ENCODE results near the gene YDJC. TPM values are rescaled to one million over a fixed set of nuclear protein-coding genes. Genes with fewer than 3 reads are reported as not detected.
"Not testable (repeated sequence)": the region's sequence is repeated elsewhere in the genome, so short reads cannot be mapped to it uniquely, and the experiment has no call there.

The YDJC gene, protein sequence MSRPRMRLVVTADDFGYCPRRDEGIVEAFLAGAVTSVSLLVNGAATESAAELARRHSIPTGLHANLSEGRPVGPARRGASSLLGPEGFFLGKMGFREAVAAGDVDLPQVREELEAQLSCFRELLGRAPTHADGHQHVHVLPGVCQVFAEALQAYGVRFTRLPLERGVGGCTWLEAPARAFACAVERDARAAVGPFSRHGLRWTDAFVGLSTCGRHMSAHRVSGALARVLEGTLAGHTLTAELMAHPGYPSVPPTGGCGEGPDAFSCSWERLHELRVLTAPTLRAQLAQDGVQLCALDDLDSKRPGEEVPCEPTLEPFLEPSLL
- 57.9 and 64.2 TPM in 2 replicates for total RNA-seq (2022)
- Bru-seq, nascent RNA: percentile 79 among the genes with signal in this experiment
- percentile 85 among the genes with signal in this experiment for BruChase-seq, experiment 1, labeled RNA remaining after a 6-hour chase
- percentile 82 among the genes with signal in this experiment for BruChase-seq, experiment 2, labeled RNA remaining after a 2-hour chase
- long read RNA-seq, transcript YDJC-205 (2 exons, 1,423 nt): minor isoform, 8 of 130 reads
- long read RNA-seq, transcript YDJC-206 (4 exons, 1,494 nt): minor isoform, 8 of 130 reads
- long read RNA-seq, transcript YDJC-201 (5 exons, 1,351 nt): minor isoform, 26 of 130 reads
- long read RNA-seq, transcript YDJC-203 (5 exons, 1,410 nt): major isoform, 30 of 130 reads
- long read RNA-seq, partial matches to known transcripts: 31 of 130 reads
- long read RNA-seq, other reads (novel, unspliced or antisense): 22 of 130 reads

DNA sequence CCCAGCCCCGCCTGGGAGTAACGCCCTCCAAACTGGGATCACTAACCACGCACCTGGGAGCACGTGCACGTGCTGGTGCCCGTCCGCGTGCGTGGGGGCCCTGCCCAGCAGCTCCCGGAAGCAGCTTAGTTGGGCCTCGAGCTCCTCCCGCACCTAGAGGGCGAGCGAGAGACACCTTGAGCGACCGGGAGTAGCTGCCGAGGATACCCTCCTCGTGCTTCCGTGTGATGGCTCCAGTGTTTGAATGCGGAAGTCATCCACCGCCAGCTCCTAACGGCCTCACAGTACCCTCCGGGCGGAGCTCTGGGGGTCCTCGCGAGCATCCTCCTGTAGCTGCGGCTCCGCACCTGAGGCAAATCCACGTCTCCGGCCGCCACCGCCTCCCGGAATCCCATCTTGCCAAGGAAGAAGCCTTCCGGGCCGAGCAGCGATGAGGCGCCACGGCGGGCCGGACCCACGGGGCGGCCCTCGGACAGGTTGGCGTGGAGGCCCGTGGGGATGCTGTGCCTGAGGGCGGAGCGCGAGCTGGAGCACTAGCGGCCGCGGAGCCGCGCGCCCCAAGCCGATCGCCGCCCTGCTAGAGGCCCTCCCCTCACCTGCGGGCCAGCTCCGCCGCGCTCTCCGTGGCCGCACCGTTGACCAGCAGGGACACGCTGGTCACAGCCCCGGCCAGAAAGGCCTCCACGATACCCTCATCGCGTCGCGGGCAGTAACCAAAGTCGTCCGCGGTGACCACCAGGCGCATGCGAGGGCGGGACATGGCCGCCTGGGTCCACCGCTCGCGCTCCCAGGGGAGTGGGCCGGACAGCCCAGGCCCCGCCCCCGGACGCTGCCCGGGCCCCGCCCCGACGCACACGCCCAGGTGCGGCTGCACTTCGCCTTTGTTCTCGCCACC is at the start of gene YDJC:
YDJC (minus strand) TSS at position 768 of the 895 bp plus-strand sequence; CDS start at position 760, 8 bp downstream.
- Mint-ChIP-seq H3K27me3 (ENCODE audit: unreplicated experiment) (no peaks in the 10 kb centered on the region), H3K9me3 (ENCODE audit: low read depth, unreplicated experiment) (no peaks in the 10 kb centered on the region), H3K27ac (ENCODE audit: unreplicated experiment) (peak within 1 kb of the TSS; percentile 71), H3K4me3 (ENCODE audit: low read depth, unreplicated experiment) (peak within 1 kb of the TSS; percentile 84), H3K4me1 (ENCODE audit: low read depth, unreplicated experiment) (peaks cover 20% of the 10 kb centered on the region), H3K36me3 (ENCODE audit: insufficient read depth, unreplicated experiment) (peaks cover 59% of the 10 kb centered on the region)
- intact Hi-C loops (cut with micrococcal nuclease; ENCODE audit: unreplicated experiment): loop anchor here (1.0 kb wide), 1 partner anchor 22 kb away; no protein-coding TSS in a partner anchor
- peak; percentile 99 for DNase-seq
- TF ChIP-seq CTCF (IDR thresholded peaks at IDR 0.05; ENCODE audit: unreplicated experiment): peak; percentile 69
- TSS peak; percentile 69 for BruUV-seq (replicated peaks)
- CTCF ChIA-PET: interaction anchor here (0.6 to 2.8 kb wide), 6 partner anchors 13 to 105 kb away, joined by 3 to 42 read pairs (median 5); partner anchors contain the start of gene SDF2L1

GRCh38 chr22:21679383-21679782 is 49.6 kb upstream of the YDJC start:
- peaks cover 38% of the 10 kb centered on the region for H3K36me3 Mint-ChIP-seq (ENCODE audit: insufficient read depth, unreplicated experiment)
- no peaks in the 10 kb centered on the region for H3K27me3 Mint-ChIP-seq (ENCODE audit: unreplicated experiment)
- no peaks in the 10 kb centered on the region for H3K9me3 Mint-ChIP-seq (ENCODE audit: low read depth, unreplicated experiment)
- H3K4me1 Mint-ChIP-seq (ENCODE audit: low read depth, unreplicated experiment): no peaks in the 10 kb centered on the region
- no peak for DNase-seq
- no TSS peak for BruUV-seq (replicated peaks)
- TF ChIP-seq CTCF (IDR thresholded peaks at IDR 0.05; ENCODE audit: unreplicated experiment): no peak
- CTCF ChIA-PET: no interaction called here
- intact Hi-C loops (cut with micrococcal nuclease; ENCODE audit: unreplicated experiment): no loop called here
- H3K27ac Mint-ChIP-seq (ENCODE audit: unreplicated experiment): no peak overlapping the region
- no peak overlapping the region for H3K4me3 Mint-ChIP-seq (ENCODE audit: low read depth, unreplicated experiment)

DNA sequence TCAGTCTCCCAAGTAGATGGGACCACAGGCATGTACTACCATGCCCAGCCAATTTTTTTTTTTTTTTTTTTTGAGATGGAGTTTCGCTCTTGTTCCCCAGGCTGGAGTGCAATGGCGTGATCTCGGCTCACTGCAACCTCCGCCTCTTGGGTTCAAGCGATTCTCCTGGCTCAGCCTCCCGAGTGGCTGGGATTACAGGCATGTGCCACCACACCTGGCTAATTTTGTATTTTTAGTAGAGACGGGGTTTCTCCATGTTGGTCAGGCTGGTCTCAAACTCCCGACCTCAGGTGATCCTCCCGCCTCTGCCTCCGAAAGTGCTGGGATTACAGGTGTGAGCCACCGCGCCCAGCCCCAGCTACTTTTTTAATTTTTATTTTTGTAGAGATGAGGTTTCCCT is 49.0 kb upstream of the YDJC start:
- DNase-seq; H3K4me1 Mint-ChIP-seq (ENCODE audit: low read depth, unreplicated experiment); H3K4me3 Mint-ChIP-seq (ENCODE audit: low read depth, unreplicated experiment); BruUV-seq (replicated peaks); H3K9me3 Mint-ChIP-seq (ENCODE audit: low read depth, unreplicated experiment); H3K27ac Mint-ChIP-seq (ENCODE audit: unreplicated experiment); intact Hi-C loops (cut with micrococcal nuclease; ENCODE audit: unreplicated experiment); CTCF ChIA-PET; H3K27me3 Mint-ChIP-seq (ENCODE audit: unreplicated experiment): not testable (repeated sequence)
- H3K36me3 Mint-ChIP-seq (ENCODE audit: insufficient read depth, unreplicated experiment): peaks cover 38% of the 10 kb centered on the region

DNA sequence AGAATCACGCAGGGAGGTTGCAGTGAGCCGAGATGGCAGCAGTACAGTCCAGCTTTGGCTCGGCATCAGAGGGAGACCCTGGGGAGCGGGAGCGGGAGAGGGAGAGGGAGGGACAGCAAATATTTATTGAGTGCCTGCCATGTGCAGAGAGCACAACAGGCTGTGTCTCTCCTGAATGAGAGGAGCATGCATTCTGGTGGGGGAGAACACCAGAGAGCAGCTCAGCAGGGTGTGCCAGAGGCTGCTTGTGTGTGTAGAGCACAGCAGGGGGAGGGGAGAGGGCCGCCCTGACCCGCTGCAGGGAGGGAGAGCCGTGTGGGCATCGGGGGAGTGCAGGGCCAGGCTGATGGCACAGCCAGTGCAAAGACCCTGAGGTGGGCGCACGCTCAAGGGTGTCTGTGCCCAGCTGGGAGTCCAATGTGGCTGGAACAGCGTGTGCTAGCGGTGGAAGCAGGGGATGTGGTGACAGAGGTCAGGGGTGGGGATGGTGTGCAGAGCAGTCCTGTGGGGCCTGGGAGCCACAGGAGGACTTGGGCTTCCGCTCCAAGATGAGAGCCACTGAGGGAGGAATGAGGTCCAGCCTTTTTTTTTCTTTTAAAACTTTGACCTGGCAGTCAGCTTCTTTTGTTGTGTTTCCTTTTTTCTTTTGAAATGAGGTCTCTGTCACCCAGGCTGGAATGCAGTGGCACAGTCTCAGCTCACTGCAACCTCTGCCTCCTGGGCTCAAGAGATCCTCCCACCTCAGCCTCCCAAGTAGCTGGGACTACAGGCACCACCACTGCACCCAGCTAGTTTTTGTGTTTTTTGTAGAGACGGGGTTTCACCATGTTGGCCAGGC is 48.0 kb upstream of the YDJC start:
- CTCF ChIA-PET: no interaction called here
- H3K36me3 Mint-ChIP-seq (ENCODE audit: insufficient read depth, unreplicated experiment): peaks cover 33% of the 10 kb centered on the region
- BruUV-seq (replicated peaks): no TSS peak

More for the DNA sequence above, 48.0 kb upstream of the YDJC start:
- Mint-ChIP-seq H3K27me3 (ENCODE audit: unreplicated experiment) (no peaks in the 10 kb centered on the region), H3K4me3 (ENCODE audit: low read depth, unreplicated experiment) (no peak overlapping the region), H3K4me1 (ENCODE audit: low read depth, unreplicated experiment) (no peaks in the 10 kb centered on the region), H3K9me3 (ENCODE audit: low read depth, unreplicated experiment) (no peaks in the 10 kb centered on the region), H3K27ac (ENCODE audit: unreplicated experiment) (no peak overlapping the region)
- intact Hi-C loops (cut with micrococcal nuclease; ENCODE audit: unreplicated experiment): no loop called here
- no peak for TF ChIP-seq CTCF (IDR thresholded peaks at IDR 0.05; ENCODE audit: unreplicated experiment)
- DNase-seq: no peak

Measured in Calu3 (cell line).